ENCODE data around the gene NLRC5. TPM values are rescaled to one million over a fixed set of nuclear protein-coding genes. Genes with fewer than 3 reads are reported as not detected.
"Not testable (repeated sequence)": the region's sequence is repeated elsewhere in the genome, so short reads cannot be mapped to it uniquely, and the experiment has no call there.

The NLRC5 gene
- total RNA-seq, 1 donor, result 246 TPM

DNA sequence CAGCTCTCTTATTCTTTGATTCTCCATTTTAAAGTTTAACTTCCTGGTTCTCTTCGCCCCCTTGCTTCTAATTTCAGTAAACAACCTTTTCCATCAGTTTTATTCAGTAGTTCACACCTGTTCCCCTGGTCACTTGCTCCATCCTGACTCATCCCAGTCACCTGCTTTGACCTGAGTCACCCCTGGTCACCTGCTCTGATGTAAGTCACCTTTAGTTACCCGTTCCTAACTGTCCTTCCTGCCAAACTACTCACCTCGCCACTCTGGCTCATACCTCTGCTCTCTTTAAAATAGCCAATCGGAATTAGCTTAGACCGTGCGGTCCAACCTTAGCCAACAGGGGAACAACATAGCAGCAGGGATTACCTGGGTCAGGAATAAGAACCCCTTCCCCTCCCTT is 4.7 kb upstream of the NLRC5 start:
- H3K4me3 ChIP-seq (ENCODE audit: low read length), result no peak overlapping the region
- H3K4me1 ChIP-seq (ENCODE audit: insufficient read depth, low read length), result peaks cover 80% of the 10 kb centered on the region
- H3K27me3 ChIP-seq (ENCODE audit: insufficient read depth, low read length), result no peaks in the 10 kb centered on the region
- no peaks in the 10 kb centered on the region for H3K9me3 ChIP-seq (ENCODE audit: low read depth, low read length)

- Histone ChIP-seq H3K4me1 (ENCODE audit: insufficient read depth, low read length) (peaks cover 74% of the 10 kb centered on the region), H3K4me3 (ENCODE audit: low read length) (no peak overlapping the region), H3K27me3 (ENCODE audit: insufficient read depth, low read length) (no peaks in the 10 kb centered on the region), H3K9me3 (ENCODE audit: low read depth, low read length) (no peaks in the 10 kb centered on the region)
Measured at GRCh38 chr16:56985288-56985961, 3.9 kb upstream of the NLRC5 start.

GRCh38 chr16:56985962-56986360 is 3.4 kb upstream of the NLRC5 start:
- Histone ChIP-seq H3K27me3 (ENCODE audit: insufficient read depth, low read length) (no peaks in the 10 kb centered on the region), H3K9me3 (ENCODE audit: low read depth, low read length) (no peaks in the 10 kb centered on the region), H3K4me3 (ENCODE audit: low read length) (no peak overlapping the region), H3K4me1 (ENCODE audit: insufficient read depth, low read length) (peaks cover 74% of the 10 kb centered on the region)

GRCh38 chr16:56986361-56986760 is 3.0 kb upstream of the NLRC5 start:
- H3K4me1 ChIP-seq (ENCODE audit: insufficient read depth, low read length), result peaks cover 74% of the 10 kb centered on the region

DNA sequence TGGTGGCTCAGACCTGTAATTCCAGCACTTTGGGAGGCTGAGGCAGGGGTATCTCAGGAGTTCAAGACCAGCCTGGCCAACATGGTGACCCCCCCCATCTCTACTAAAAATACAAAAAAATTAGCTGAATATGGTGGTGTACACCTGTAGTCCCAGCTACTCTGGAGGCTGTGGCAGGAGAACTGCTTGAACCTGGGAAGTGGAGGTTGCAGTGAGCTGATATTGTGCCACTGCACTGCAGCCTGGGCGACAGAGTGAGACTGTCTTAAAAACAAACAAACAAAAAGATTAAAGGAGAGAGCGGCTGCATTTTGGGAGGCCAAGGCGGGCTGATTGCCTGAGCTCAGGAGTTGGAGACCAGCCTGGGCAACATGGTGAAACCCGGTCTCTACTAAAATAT is 2.4 kb upstream of the NLRC5 start:
- not testable (repeated sequence) for H3K4me3 ChIP-seq (ENCODE audit: low read length); H3K9me3 ChIP-seq (ENCODE audit: low read depth, low read length); H3K27me3 ChIP-seq (ENCODE audit: insufficient read depth, low read length)
- H3K4me1 ChIP-seq (ENCODE audit: insufficient read depth, low read length), result peaks cover 76% of the 10 kb centered on the region

More at GRCh38 chr16:56986361-56986760, 3.0 kb upstream of the NLRC5 start:
- H3K9me3 ChIP-seq (ENCODE audit: low read depth, low read length), result no peaks in the 10 kb centered on the region
- H3K4me3 ChIP-seq (ENCODE audit: low read length), result no peak overlapping the region
- no peaks in the 10 kb centered on the region for H3K27me3 ChIP-seq (ENCODE audit: insufficient read depth, low read length)

- Histone ChIP-seq H3K27me3 (ENCODE audit: insufficient read depth, low read length) (no peaks in the 10 kb centered on the region), H3K9me3 (ENCODE audit: low read depth, low read length) (no peaks in the 10 kb centered on the region), H3K4me1 (ENCODE audit: insufficient read depth, low read length) (peaks cover 84% of the 10 kb centered on the region), H3K4me3 (ENCODE audit: low read length) (peak overlapping the region; percentile 89)
Measured at GRCh38 chr16:56987692-56988091, 1.7 kb upstream of the NLRC5 start.

GRCh38 chr16:56988161-56988947 is 1.0 kb upstream of the NLRC5 start:
- H3K4me3 ChIP-seq (ENCODE audit: low read length), result peak overlapping the region; percentile 89
- no peaks in the 10 kb centered on the region for H3K27me3 ChIP-seq (ENCODE audit: insufficient read depth, low read length)
- H3K9me3 ChIP-seq (ENCODE audit: low read depth, low read length), result no peaks in the 10 kb centered on the region
- peaks cover 82% of the 10 kb centered on the region for H3K4me1 ChIP-seq (ENCODE audit: insufficient read depth, low read length)

GRCh38 chr16:56989988-56990387 is 631 bp downstream of the NLRC5 start:
- H3K27me3 ChIP-seq (ENCODE audit: insufficient read depth, low read length), result no peaks in the 10 kb centered on the region
- no peaks in the 10 kb centered on the region for H3K9me3 ChIP-seq (ENCODE audit: low read depth, low read length)
- H3K4me3 ChIP-seq (ENCODE audit: low read length), result peak overlapping the region; percentile 89
- H3K4me1 ChIP-seq (ENCODE audit: insufficient read depth, low read length), result peaks cover 79% of the 10 kb centered on the region

- Histone ChIP-seq H3K27me3 (ENCODE audit: insufficient read depth, low read length) (no peaks in the 10 kb centered on the region), H3K4me3 (ENCODE audit: low read length) (peak overlapping the region; percentile 89), H3K4me1 (ENCODE audit: insufficient read depth, low read length) (peaks cover 79% of the 10 kb centered on the region), H3K9me3 (ENCODE audit: low read depth, low read length) (no peaks in the 10 kb centered on the region)
Measured at GRCh38 chr16:56990407-56991286, 1.3 kb downstream of the NLRC5 start.

GRCh38 chr16:56992431-56992830 is 3.1 kb downstream of the NLRC5 start:
- not testable (repeated sequence) for H3K27me3 ChIP-seq (ENCODE audit: insufficient read depth, low read length); H3K9me3 ChIP-seq (ENCODE audit: low read depth, low read length); H3K4me3 ChIP-seq (ENCODE audit: low read length)
- peaks cover 76% of the 10 kb centered on the region for H3K4me1 ChIP-seq (ENCODE audit: insufficient read depth, low read length)

GRCh38 chr16:56993204-56993603 is 3.8 kb downstream of the NLRC5 start:
- Histone ChIP-seq H3K4me3 (ENCODE audit: low read length) (no peak overlapping the region), H3K27me3 (ENCODE audit: insufficient read depth, low read length) (no peaks in the 10 kb centered on the region), H3K9me3 (ENCODE audit: low read depth, low read length) (no peaks in the 10 kb centered on the region), H3K4me1 (ENCODE audit: insufficient read depth, low read length) (peaks cover 75% of the 10 kb centered on the region)

DNA sequence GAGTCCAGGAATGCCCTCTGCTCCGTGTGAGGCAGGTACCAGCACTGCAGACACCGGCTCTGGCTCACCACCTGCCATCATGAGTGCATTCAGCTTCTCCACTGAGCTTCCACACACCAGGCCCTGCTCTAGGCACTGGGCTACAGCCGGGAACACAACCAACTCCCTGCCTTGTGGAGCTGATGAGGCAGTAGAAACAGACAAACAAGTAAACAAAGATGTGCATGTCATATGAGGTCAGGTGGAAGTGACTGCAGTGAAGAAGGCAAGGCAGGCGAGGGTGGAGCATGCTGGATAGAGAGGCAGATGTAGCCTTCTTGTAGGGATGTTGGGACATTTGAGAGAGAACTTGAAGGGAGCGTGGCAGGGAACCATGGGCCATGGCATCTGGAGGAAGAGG is 5.0 kb downstream of the NLRC5 start:
- Histone ChIP-seq H3K4me3 (ENCODE audit: low read length) (no peak overlapping the region), H3K27me3 (ENCODE audit: insufficient read depth, low read length) (no peaks in the 10 kb centered on the region), H3K9me3 (ENCODE audit: low read depth, low read length) (no peaks in the 10 kb centered on the region), H3K4me1 (ENCODE audit: insufficient read depth, low read length) (peaks cover 79% of the 10 kb centered on the region)

DNA sequence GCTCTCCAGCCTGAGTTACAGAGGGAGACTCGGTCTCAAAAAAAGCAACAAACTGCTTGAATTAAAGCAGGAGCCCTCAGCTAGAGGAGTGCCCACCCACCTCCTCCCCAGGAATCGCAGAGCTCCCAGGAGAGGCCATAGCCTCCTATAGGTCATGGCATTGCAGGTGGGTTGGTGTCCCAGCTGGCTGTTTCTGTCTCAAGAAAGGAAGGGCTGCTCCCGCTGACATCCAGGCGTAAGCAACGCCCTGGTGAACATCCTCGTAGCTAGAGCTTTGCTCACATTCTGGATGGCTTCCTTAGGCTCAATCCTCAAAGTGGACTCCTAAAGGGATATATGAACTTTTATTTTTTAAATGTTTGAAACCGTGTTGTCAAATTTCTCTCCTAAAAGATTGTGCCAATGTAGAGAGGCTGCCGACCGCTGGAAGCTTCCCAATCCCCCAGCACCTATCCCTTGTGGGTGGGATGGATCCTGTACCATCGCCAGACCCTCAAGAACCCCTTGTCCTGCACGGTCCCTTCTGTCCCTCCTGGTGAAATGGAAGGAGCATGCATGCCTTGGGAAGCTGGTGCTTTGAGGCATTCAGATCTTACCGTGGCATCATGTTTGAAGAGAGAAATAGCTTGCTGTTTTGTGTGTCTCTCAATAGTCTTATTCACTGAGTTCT is 5.9 kb downstream of the NLRC5 start:
- H3K27me3 ChIP-seq (ENCODE audit: insufficient read depth, low read length), result no peaks in the 10 kb centered on the region
- no peaks in the 10 kb centered on the region for H3K9me3 ChIP-seq (ENCODE audit: low read depth, low read length)
- no peak overlapping the region for H3K4me3 ChIP-seq (ENCODE audit: low read length)
- peaks cover 88% of the 10 kb centered on the region for H3K4me1 ChIP-seq (ENCODE audit: insufficient read depth, low read length)

- Histone ChIP-seq H3K9me3 (ENCODE audit: low read depth, low read length) (no peaks in the 10 kb centered on the region), H3K27me3 (ENCODE audit: insufficient read depth, low read length) (no peaks in the 10 kb centered on the region), H3K4me3 (ENCODE audit: low read length) (no peak overlapping the region), H3K4me1 (ENCODE audit: insufficient read depth, low read length) (peaks cover 79% of the 10 kb centered on the region)
Measured at GRCh38 chr16:56997264-56997663, 7.9 kb downstream of the NLRC5 start.
